Astrocyte (in vitro differentiated cells and primary cell): ENCODE data around the gene TLE2.

ENCODE experiments used
- EZH2 ChIP-seq: IDR thresholded peaks from 2 replicates; pipeline ENCODE4 v1.6.1; 2012; ENCODE audit warnings: mild to moderate bottlenecking, low read length, inconsistent platforms; ENCODE audit not compliant: insufficient read depth
- TF ChIP-seq, protein P1 (sequence below): IDR thresholded peaks from 2 replicates; pipeline ENCODE4 v1.5.1; 2011; ENCODE audit warnings: low read depth, mild to moderate bottlenecking, inconsistent platforms, low read length, moderate library complexity; ENCODE audit not compliant: insufficient read depth

DNA sequence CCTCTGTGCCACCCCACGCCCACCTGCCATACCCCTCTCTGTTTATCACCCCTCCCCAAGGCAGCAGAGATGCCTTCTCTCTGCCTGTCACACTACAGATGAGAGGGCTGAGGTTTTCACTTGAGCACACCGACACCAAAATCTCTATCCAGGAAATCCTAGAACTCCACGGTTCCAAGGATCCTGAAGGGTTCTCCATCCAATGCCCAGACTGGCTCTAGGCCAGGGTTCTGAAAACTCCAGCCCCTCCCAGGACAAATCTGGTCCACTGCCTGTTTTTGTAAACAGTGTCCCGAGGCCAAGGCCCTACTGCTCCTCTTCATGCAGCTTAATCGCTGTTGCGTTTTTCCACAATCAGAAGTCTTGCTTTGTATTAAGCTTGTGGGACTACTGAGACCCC is 20.1 kb downstream of the TLE2 start:
- TF ChIP-seq, protein P1, sequence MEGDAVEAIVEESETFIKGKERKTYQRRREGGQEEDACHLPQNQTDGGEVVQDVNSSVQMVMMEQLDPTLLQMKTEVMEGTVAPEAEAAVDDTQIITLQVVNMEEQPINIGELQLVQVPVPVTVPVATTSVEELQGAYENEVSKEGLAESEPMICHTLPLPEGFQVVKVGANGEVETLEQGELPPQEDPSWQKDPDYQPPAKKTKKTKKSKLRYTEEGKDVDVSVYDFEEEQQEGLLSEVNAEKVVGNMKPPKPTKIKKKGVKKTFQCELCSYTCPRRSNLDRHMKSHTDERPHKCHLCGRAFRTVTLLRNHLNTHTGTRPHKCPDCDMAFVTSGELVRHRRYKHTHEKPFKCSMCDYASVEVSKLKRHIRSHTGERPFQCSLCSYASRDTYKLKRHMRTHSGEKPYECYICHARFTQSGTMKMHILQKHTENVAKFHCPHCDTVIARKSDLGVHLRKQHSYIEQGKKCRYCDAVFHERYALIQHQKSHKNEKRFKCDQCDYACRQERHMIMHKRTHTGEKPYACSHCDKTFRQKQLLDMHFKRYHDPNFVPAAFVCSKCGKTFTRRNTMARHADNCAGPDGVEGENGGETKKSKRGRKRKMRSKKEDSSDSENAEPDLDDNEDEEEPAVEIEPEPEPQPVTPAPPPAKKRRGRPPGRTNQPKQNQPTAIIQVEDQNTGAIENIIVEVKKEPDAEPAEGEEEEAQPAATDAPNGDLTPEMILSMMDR: no peak
- TF ChIP-seq EZH2: no peak
